Activated CD4-positive, alpha-beta T cell treated with anti-CD3 and anti-CD28 coated beads, Interleukin-2, amount 50 U/mL, for 4 hours (primary cell): ENCODE data around the gene PIP5K1B.

Experiments used
- DNase-seq, 2 experiments: peaks; one replicate each; pipeline ENCODE4 v3.0.0-alpha.2; 2020

PIP5K1B gene

DNA sequence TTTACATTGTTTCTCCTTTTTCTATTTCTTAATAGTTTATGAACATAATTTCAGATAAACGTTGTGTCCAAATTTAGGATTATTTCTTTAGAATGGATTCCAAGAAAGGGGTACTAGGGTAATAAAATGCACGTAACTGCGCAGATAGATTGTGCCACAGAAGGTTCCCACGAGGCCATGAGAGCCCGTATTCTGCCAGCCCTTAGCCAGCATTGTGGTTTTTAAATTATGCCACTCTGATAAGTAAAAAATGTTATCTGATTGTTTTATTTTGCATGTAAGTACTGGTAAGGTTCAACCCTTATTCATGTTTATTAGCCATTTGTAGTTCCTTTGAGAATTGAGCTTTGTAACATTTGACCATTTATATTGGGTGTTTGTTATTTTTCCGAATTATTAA, 220.1 kb downstream of the PIP5K1B start:
- DNase-seq, result no peak

DNA sequence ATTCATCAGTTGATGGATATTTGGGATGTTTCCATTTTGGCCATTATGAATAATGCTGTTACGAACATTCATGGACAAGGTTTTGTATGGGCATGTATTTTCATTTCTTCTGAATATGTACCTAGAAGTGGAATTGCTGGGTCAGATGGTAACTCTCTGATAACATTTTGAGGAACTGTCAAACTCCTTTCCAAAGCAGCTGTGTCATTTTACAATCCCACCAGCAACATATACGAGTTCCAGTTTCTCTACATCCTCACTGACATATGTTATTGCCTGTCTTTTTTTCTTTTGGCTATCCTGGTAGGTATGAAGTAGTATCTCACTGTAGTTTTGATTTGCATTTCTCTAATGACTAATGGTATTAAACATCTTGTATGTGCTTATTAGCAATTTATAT, 222.1 kb downstream of the PIP5K1B start:
- no peak for DNase-seq

DNA sequence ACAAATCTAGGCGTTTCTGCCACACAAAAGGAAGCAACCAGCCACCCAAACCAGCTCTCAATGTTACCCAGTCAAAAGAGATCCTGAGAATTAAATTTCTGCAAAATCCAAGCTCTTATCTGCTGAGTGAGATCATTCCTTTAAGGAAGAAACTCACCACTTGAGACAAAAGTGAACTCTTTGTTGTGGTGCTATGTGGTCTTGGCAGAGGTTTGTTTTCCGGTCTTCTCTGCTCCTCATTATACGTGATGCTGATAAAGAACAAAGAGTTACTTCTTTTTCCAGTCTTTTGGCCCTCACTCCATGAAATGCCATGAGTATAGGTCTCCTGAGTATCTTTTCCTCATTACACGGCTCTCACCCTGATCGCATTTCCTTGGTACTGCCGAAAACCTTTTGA, 226.8 kb downstream of the PIP5K1B start:
- no peak for DNase-seq

- no peak for DNase-seq
Observed at GRCh38 chr9:68932458-68932857, 227.4 kb downstream of the PIP5K1B start.

GRCh38 chr9:68933434-68934328, 228.6 kb downstream of the PIP5K1B start:
- DNase-seq, result no peak

DNA sequence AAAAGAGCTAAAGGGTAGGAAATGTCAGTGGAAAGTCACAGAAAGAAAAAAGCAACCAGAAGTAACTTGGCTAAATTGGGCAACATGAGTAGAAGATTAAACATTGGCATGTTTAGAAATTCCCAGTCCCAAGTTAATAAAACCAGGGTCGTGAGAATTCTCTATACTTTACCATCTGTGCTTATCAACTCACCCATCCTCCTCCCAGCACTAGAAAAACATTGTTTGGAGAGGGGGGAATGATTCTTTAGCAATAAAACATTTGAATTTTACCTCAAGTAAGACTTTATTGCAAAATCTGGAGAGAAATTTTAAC, 229.2 kb downstream of the PIP5K1B start:
- no peak for DNase-seq

GRCh38 chr9:68940573-68940972, 235.5 kb downstream of the PIP5K1B start:
- no peak for DNase-seq

DNA sequence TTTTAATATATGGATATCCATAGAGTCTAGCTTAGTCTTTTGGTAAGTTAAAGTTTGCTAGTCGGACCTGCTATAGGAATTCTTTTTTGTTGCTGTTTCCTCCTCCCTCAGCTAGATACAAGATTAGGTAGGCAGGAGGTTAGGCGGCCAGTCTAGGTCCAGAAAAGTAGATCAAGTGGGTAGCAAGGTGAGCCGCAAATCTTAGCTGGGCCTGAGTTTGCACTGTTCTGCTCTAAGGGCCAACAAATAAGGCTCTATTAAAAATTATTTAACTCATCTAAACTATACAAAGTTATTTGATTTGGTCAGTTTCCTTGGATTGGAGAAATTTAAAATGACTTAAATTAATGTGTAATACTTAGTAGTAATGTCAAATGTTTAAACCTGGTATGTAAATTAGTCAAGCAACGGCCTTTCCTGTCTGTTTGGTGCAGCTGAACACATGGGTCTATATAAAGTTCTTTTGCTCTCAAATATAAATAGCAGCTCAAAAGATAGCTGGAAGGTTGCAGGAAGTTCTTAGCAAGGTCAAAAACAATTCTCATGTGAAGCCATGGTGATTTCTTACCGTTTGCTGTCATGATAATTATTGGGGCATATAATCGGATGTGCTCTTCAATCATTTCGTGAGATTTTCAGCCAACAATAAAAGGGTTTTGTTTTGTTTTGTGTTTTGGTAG, 236.9 kb downstream of the PIP5K1B start:
- no peak for DNase-seq

DNA sequence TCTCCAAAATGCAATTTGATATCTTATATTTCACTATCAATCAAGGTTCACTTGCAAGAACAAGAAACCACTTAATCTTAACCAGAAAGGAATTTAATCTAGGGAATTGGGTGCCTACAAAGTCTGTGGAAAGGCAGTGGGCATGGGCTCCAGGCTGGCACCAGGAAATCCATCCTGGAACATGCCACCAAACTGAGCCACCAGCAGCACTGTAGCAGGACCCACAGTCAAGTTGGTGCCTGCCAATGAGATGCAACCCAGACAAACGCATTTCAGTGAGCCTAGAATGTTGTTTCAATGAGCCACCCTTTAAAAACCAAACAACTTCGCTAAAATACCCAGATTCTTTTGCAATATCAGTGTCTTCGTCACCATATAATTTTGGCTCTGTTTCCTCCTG, 237.8 kb downstream of the PIP5K1B start:
- DNase-seq, result no peak

GRCh38 chr9:68947015-68947414, 242.0 kb downstream of the PIP5K1B start:
- no peak for DNase-seq

- DNase-seq, result no peak
Observed at GRCh38 chr9:68947842-68948569, 243.0 kb downstream of the PIP5K1B start.

GRCh38 chr9:68949271-68950000, 244.4 kb downstream of the PIP5K1B start:
- DNase-seq, result no peak

GRCh38 chr9:68950188-68950587, 245.1 kb downstream of the PIP5K1B start:
- DNase-seq, result no peak

DNA sequence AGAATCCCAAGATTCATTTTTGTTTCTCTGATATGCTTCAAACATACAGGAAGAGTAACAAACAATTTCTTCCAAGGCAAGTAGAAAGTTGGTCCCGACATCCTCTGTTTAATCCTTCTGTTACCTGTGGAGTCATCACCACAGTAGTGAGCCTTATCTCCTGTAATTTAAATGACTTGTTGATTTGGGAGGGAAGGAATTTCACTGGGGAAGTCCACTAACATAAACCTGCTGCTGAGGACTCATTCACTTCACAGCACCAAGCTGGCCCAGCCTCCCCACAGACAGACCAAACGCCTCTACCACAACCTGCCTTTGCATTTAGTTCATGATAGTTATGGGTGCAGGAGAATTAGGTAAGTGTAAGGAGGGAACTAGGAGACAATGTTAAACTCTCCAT, 245.6 kb downstream of the PIP5K1B start:
- DNase-seq, result no peak

DNA sequence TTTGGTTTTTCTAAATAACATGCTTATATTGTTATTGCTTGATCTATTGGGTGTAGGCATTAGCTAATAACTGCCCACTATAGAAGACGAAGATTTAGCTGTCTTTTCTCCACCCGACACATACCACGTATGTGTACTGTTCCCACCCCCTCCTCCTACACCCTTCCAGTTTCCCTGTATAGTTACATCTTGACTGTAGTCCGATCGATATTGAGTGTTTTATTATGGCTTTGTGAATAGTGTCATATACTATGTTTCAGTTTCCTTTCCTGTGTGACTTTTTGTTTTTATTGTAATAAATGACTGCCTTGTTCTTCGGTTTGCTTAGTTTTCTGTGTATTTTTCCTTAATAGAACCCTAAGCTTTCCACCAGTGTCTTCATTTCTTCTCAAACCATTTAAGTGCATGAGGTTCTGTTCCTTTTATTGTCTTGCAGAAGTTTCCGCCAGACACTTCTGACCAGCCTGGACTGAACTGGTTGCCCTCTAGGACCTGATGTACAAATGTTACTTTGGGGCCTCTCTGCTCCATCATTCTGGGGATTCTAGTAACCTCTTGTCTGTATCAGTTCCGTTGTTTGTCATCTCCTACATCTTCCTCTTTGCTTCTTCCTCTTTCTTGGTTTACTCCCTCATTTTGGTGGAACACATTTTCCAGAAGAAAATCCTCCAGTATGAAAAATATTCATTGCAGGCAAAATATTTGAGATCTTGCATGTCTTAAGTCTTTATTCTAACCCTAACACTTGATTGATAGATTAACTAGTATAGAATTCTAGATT, 247.0 kb downstream of the PIP5K1B start:
- no peak for DNase-seq

GRCh38 chr9:68953771-68954170, 248.7 kb downstream of the PIP5K1B start:
- DNase-seq, result no peak

DNA sequence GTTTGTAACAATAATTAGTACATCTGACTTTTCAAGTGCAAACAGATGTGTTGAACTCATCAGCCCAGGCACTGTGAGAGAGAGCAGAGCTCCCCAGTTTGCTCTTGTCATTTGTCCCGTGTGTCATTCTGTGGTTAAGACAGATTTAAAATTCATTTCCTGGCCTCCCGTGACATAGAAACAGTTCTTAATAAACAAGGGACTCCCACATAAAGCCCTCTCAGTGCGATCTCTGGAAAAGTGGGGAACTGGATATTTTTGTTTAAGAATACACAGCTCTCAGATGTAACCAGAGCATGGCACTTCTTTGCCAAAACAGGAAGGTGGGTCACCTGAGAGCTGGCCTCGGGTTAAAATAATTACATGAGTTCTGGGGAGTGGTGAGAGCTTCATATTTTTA, 250.3 kb downstream of the PIP5K1B start:
- no peak for DNase-seq

DNA sequence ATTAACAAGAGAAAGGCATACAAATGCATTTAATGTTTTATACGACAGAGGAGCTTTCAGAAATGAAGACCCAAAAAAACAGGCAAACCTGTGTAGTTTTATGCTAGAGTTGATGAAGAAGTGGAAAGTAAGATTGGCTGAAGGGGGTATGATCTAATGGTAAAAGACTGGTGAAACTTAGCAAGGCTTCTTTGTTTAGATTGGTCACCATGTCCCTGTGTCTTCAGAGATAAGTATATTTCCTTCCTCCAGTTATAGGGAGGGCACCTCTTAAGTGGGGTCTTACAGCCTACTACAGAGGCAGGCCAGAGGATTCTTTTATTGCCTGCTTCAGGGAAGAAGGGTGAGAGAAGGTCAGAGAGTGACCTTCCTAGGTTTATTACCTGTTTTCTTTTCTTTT, 252.4 kb downstream of the PIP5K1B start:
- no peak for DNase-seq

DNA sequence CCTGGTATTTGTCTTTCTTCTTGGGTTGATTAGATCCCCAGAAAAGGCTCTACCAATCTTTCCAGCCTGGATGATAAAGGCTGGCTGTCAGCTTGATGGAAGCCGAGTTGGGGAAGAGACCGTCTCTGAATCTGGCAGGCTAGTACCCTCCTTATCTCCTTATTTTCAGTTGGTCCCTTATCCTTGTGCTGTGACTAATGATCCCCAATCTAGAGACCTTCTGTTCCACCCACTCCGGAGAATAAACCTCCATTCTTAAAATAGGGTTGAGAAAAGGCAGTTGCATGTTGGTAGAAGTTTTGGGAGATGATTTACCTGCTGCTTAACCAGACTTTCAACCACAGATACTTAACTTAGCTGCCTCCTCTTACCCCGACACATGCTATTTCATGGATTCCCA, 256.5 kb downstream of the PIP5K1B start:
- no peak for DNase-seq

DNA sequence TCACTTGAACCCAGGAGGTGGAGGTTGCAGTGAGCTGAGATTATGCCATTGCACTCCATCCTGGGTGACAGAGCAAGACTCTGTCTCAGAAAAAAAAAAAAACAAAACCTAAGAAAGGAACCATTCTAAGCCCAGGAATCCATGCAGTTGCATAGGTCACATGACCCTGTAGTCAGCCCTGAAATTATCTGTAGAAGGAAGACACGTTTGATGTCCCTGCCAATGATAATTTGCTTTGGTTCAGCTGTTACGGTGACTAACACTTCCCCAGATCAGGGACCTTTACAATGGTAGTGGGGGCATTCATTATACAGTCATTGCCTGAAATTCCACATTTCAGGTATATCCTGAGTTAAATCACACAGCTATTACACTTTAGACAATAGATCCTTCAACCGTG, 258.4 kb downstream of the PIP5K1B start:
- DNase-seq, result no peak

- no peak for DNase-seq
Observed at GRCh38 chr9:68964102-68964541, 259.1 kb downstream of the PIP5K1B start.

GRCh38 chr9:68964765-68965164, 259.7 kb downstream of the PIP5K1B start:
- DNase-seq, result no peak
